Upper lobe of left lung (tissue), 4 donors: ENCODE data around the gene MYH9.

ENCODE experiments used
- CTCF ChIP-seq, 6 experiments: fragments of 450-650 bp in 4 of 6; fragments of 200-600 bp in 2 of 6; sonication (generic) in 2 of 6; IDR thresholded peaks; one replicate each; pipeline ENCODE4 v1.5.1; 2016 to 2019; ENCODE audit warnings: antibody characterized with exemption in 6 of 6
- POLR2A ChIP-seq, 4 donors: fragments of 450-650 bp; IDR thresholded peaks; one replicate each; pipeline ENCODE4 v1.5.1; 2016 to 2017; ENCODE audit warnings: antibody characterized with exemption in 4 of 4, mild to moderate bottlenecking in 2 of 4

GRCh38 chr22:36299295-36299694, 88.5 kb downstream of the MYH9 start:
- TF ChIP-seq CTCF (IDR thresholded peaks at IDR 0.05) = no peak
- TF ChIP-seq POLR2A (IDR thresholded peaks at IDR 0.05) = no peak
